K562 (cell line): Measurements from ENCODE around the gene TRRAP. TPM values are rescaled to one million over a fixed set of nuclear protein-coding genes. Genes with fewer than 3 reads are reported as not detected.
A peak's percentile ranks its signal among the peaks of the same experiment; 100 is the strongest.

Experiments used
- ATAC-seq: fragments of 200-7000 bp; cut with Tn5 transposase; 3 replicates; pipeline ENCODE4 v1.9.1; 2020; ENCODE audit warnings: moderate library complexity
- BruUV-seq: library from RNA; stranded (reverse); fragments of 400-500 nt; replicated peaks from 2 replicates; lab custom pipeline; 2021; lab: Mats Ljungman, UMichigan
- CTCF ChIA-PET: fragments of 300-600 bp; formaldehyde crosslinking; extraction: SDS; loops from one replicate; lab custom pipeline; 2021; ENCODE audit warnings: low intra/inter-chr PET ratio; lab: Yijun Ruan, JAX
- POLR2A ChIA-PET: fragments of 300-600, 350-650 bp; sonication (Branson Sonifier 250); formaldehyde crosslinking; extraction: SDS; loops from one replicate; lab custom pipeline; 2021; ENCODE audit warnings: antibody characterized with exemption, inconsistent platforms; lab: Yijun Ruan, JAX
- DNase-seq, 4 experiments: peaks; one replicate each; pipeline versions ENCODE4 v3.0.0 to v3.0.0-alpha.2; 2011 to 2018; ENCODE audit warnings: low spot score in 3 of 4, mixed read lengths in 3 of 4; ENCODE audit errors: extremely low read depth in 1 of 4
- FAIRE-seq: peaks from 2 replicates; lab custom pipeline; 2011; peaks lifted over from hg19 to GRCh38; lab: Jason Lieb, UNC
- H2AFZ ChIP-seq: 2 replicates; pipeline ENCODE4 v1.6.0; 2011; ENCODE audit warnings: low read depth, low read length, control low read depth, inconsistent platforms
- H3K27ac ChIP-seq: fragments of 200-600 bp; 3 replicates; pipeline ENCODE4 v1.8.0; 2011; ENCODE audit warnings: low read depth, mild to moderate bottlenecking, control low read depth, inconsistent platforms, low read length, moderate library complexity, mixed read lengths; ENCODE audit errors: extremely low read depth
- H3K27me3 ChIP-seq, 2 experiments: fragments of 300-600 bp in 1 of 2; 2 replicates in 1 of 2; 3 replicates in 1 of 2; pipeline versions ENCODE4 v1.6.0 to v1.8.0; 2011; ENCODE audit warnings: inconsistent platforms in 2 of 2, low read length in 2 of 2, mild to moderate bottlenecking in 1 of 2, mixed read lengths in 1 of 2, moderate library complexity in 1 of 2; ENCODE audit not compliant: control insufficient read depth in 2 of 2, insufficient read depth in 2 of 2
- H3K36me3 ChIP-seq: fragments of 300-600 bp; 3 replicates; pipeline ENCODE4 v1.8.0; 2011; ENCODE audit warnings: mild to moderate bottlenecking, low read length, inconsistent platforms; ENCODE audit not compliant: control insufficient read depth, insufficient read depth
- H3K4me1 ChIP-seq, 2 experiments: fragments of 200-600 bp in 1 of 2; replicated peaks in 1 of 2; 2 replicates in 1 of 2; 3 replicates in 1 of 2; pipeline versions ENCODE4 v1.5.1 to v1.8.0; 2011; ENCODE audit warnings: inconsistent platforms in 2 of 2, low read length in 2 of 2, mild to moderate bottlenecking in 1 of 2, mixed read lengths in 1 of 2, moderate library complexity in 1 of 2; ENCODE audit not compliant: control insufficient read depth in 2 of 2, insufficient read depth in 2 of 2
- H3K4me2 ChIP-seq: 2 replicates; pipeline ENCODE4 v1.6.1; 2011; ENCODE audit warnings: low read length, control low read depth, inconsistent platforms, mixed read lengths; ENCODE audit not compliant: insufficient read depth
- H3K4me3 ChIP-seq: fragments of 200-600 bp; sonication (generic), shearing (Covaris generic); 2 replicates; pipeline ENCODE4 v1.5.1; 2016; ENCODE audit warnings: control low read depth, inconsistent platforms
- H3K79me2 ChIP-seq: fragments of 200-600 bp; 3 replicates; pipeline ENCODE4 v1.8.0; 2011; ENCODE audit warnings: low read length, inconsistent platforms; ENCODE audit not compliant: control insufficient read depth, insufficient read depth
- H3K9ac ChIP-seq, 2 experiments: 2 replicates each; pipeline versions ENCODE4 v1.6.0 to v1.6.1; 2011; ENCODE audit warnings: low read depth in 2 of 2, low read length in 2 of 2, control low read depth in 1 of 2, inconsistent platforms in 1 of 2, mild to moderate bottlenecking in 1 of 2, mixed read lengths in 1 of 2; ENCODE audit not compliant: insufficient read depth in 1 of 2
- H3K9me1 ChIP-seq: one replicate; pipeline ENCODE4 v1.6.0; 2011; ENCODE audit warnings: inconsistent platforms, mild to moderate bottlenecking, low read length, moderate library complexity; ENCODE audit not compliant: control insufficient read depth, insufficient read depth
- H3K9me3 ChIP-seq: replicated peaks from 2 replicates; pipeline ENCODE4 v1.5.1; 2011; ENCODE audit warnings: low read depth, low read length, inconsistent platforms; ENCODE audit not compliant: control insufficient read depth, insufficient read depth
- H4K20me1 ChIP-seq: replicated peaks from 2 replicates; pipeline ENCODE4 v1.6.1; 2011; ENCODE audit warnings: low read length, inconsistent platforms, mixed read lengths; ENCODE audit not compliant: control insufficient read depth, insufficient read depth
- ADNP ChIP-seq: fragments of 200-800 bp; sonication (Bioruptor generic); IDR thresholded peaks from 2 replicates; pipeline ENCODE4 v1.6.1; 2016; ENCODE audit warnings: missing genetic modification characterization, missing compliant biosample characterization
- BCOR ChIP-seq: fragments of 450-650 bp; IDR thresholded peaks from 2 replicates; pipeline ENCODE4 v1.6.1; 2016
- CBX1 ChIP-seq: sonication (generic); IDR thresholded peaks from 2 replicates; pipeline ENCODE4 v1.6.1; 2016; ENCODE audit warnings: antibody characterized with exemption, low read depth, mild to moderate bottlenecking
- CREM ChIP-seq: IDR thresholded peaks from 2 replicates; pipeline ENCODE4 v1.6.1; 2014; ENCODE audit warnings: antibody characterized with exemption, low read depth
- CTCF ChIP-seq, 3 experiments: IDR thresholded peaks in 2 of 3; conservative IDR thresholded peaks in 1 of 3; 2 replicates each; pipeline ENCODE4 v1.5.1; 2011 to 2012; ENCODE audit warnings: low read length in 3 of 3, mild to moderate bottlenecking in 3 of 3, control low read depth in 2 of 3, improper control_type of control experiment in 1 of 3, inconsistent platforms in 1 of 3, low read depth in 1 of 3, mixed read lengths in 1 of 3, moderate library complexity in 1 of 3; ENCODE audit not compliant: insufficient read depth in 2 of 3
- FOXO4 ChIP-seq: fragments of 450-650 bp; formaldehyde crosslinking; IDR thresholded peaks from 2 replicates; pipeline ENCODE4 v1.4.0; 2020; ENCODE audit warnings: mild to moderate bottlenecking, moderate library complexity
- RBM25 ChIP-seq: fragments of 200-400 bp; formaldehyde crosslinking; IDR thresholded peaks from 2 replicates; pipeline ENCODE4 v1.6.1; 2018; ENCODE audit warnings: low read length, low read depth, moderate library complexity; ENCODE audit not compliant: severe bottlenecking
- REST ChIP-seq, 2 experiments: fragments of 450-650 bp; formaldehyde crosslinking in 1 of 2; IDR thresholded peaks; 2 replicates each; pipeline versions ENCODE4 v1.4.0 to v1.6.1; 2014 to 2020; ENCODE audit warnings: mild to moderate bottlenecking in 2 of 2, borderline replicate concordance in 1 of 2, low read depth in 1 of 2
- ZFP36 ChIP-seq: fragments of 150-350 bp; IDR thresholded peaks from 2 replicates; pipeline ENCODE4 v1.6.1; 2018; ENCODE audit warnings: low read length, low read depth; ENCODE audit not compliant: partially characterized antibody
- WGBS: fragments of 100-300 bp; shearing (Covaris generic); methylation state at CpG from one replicate; pipeline ENCODE4 v1.1.6; 2016; ENCODE audit warnings: low coverage, mixed read lengths; ENCODE audit not compliant: insufficient coverage; ENCODE audit errors: missing lambda C conversion rate; 5-methylcytosine and 5-hydroxymethylcytosine counted together
- in situ Hi-C: fragments of 300-500 bp; cut with MboI; formaldehyde crosslinking; loops from 4 replicates; pipeline ENCODE4 v1.15.0; 2018; ENCODE audit warnings: inconsistent platforms, mixed read lengths
- intact Hi-C: fragments of 100-400 bp; cut with micrococcal nuclease; formaldehyde crosslinking; loops from 2 replicates; pipeline ENCODE4 v1.14.2; 2022
- polyA plus RNA-seq, 8 experiments: library from polyadenylated mRNA; depleted of rRNA in 4 of 8; stranded (reverse) in 5 of 8; unstranded in 3 of 8; fragments of >200 nt; fragmentation: Nextera tagmentation in 2 of 8; fragmentation: Illumina TruSeq in 1 of 8; extraction: Ambion mirVana in 2 of 8; extraction: Trizol in 1 of 8; gene quantifications; 2 replicates each; pipeline versions ENCODE4 v1.2.1 to v1.2.3, GENCODE V29; 2011 to 2014; ENCODE audit warnings: inconsistent platforms in 1 of 8, missing spikeins in 1 of 8
- total RNA-seq, 7 experiments: library from RNA; depleted of rRNA in 6 of 7; stranded (reverse); fragments of >200 nt in 6 of 7; fragmentation: Illumina TruSeq in 2 of 7; extraction: Trizol in 2 of 7; gene quantifications; 2 replicates each; pipeline versions ENCODE4 v1.2.1 to v1.2.3, GENCODE V29; 2011 to 2021; ENCODE audit warnings: low replicate concordance in 1 of 7

Gene TRRAP
- total and polyA plus RNA-seq, 9 of the 15 experiments (the other 6 are each of a cell fraction or from before 2014, with no cell fraction given) = 1.3 to 47.2 (median 9.7) TPM

GRCh38 chr7:98831641-98832221, 46.6 kb upstream of the TRRAP start:
- 5% methylated on average over 8 of the region's 8 CpGs for WGBS
- in situ Hi-C loops = no loop called here
- H4K20me1 ChIP-seq = 0 out of 2 replicates have a peak, but pooled peaks cover 6% of the 10 kb centered on the region
- peaks cover 2% of the 10 kb centered on the region for H3K9me1 ChIP-seq
- H3K27me3 ChIP-seq = peaks cover 7 to 57% of the 10 kb centered on the region in 2 experiments; a peak in 4 of 5 replicates
- ChIA-PET POLR2A (interaction anchor here (0.6 kb wide), 1 partner anchor 18 kb away, joined by 3 read pairs; no protein-coding TSS in a partner anchor), CTCF (interaction anchor here (0.8 kb wide), 1 partner anchor 411 kb away, joined by 3 read pairs; no protein-coding TSS in a partner anchor)
- DNase-seq (peak; percentile 59 to 77 (median 70)), ATAC-seq (peak; percentile 83), FAIRE-seq (peak; percentile 82)
- no peak overlapping the region for H3K4me3 ChIP-seq
- H3K79me2 ChIP-seq = no peaks in the 10 kb centered on the region
- intact Hi-C loops = no loop called here
- BruUV-seq = no TSS peak
- no peak overlapping the region for H2AFZ ChIP-seq
- H3K4me1 ChIP-seq = peaks cover 0 to 2% of the 10 kb centered on the region in 2 experiments; a peak in 1 of 5 replicates
- no peaks in the 10 kb centered on the region for H3K36me3 ChIP-seq
- H3K9ac ChIP-seq = no peak overlapping the region
- H3K4me2 ChIP-seq = no peak overlapping the region
- H3K27ac ChIP-seq = no peak overlapping the region
- no peaks in the 10 kb centered on the region for H3K9me3 ChIP-seq
- TF ChIP-seq BCOR = 0 out of 2 replicates have a peak, but pooled peaks have one; percentile 49
- TF ChIP-seq ADNP = 0 out of 2 replicates have a peak, but pooled peaks have one; percentile 30
- peak; percentile 17 for TF ChIP-seq RBM25
- TF ChIP-seq REST (IDR thresholded peaks at IDR 0.05; ENCODE audit: borderline replicate concordance) = peak; percentile 24; the same call in 1 of the 2 replicates
- TF ChIP-seq REST (CRISPR knock-in tag; IDR thresholded peaks at IDR 0.05; ENCODE audit: low read depth) = no peak
- no peak for TF ChIP-seq FOXO4 (CRISPR knock-in tag)
- no peak for TF ChIP-seq ZFP36
- TF ChIP-seq CBX1 = peak; percentile 71; the same call in 1 of the 2 replicates
- TF ChIP-seq CREM = 0 out of 2 replicates have a peak, but pooled peaks have one; percentile 33
- peak; percentile 67 to 86 (median 71) for TF ChIP-seq CTCF (IDR thresholded peaks at IDR 0.05 in 2 of 3, conservative IDR thresholded peaks at IDR 0.05 in 1 of 3; ENCODE audit: insufficient read depth in 2 of 3, low read depth in 1 of 3, low read length in 3 of 3)
